ENCODE measurements around the gene AGBL1. TPM values are rescaled to one million over a fixed set of nuclear protein-coding genes. Genes with fewer than 3 reads are reported as not detected.

AGBL1 gene
- total RNA-seq, 3 donors from 2014 or later (not counting 1 experiment from before 2014, with no cell fraction given): not detected

GRCh38 chr15:86689006-86689405 is 609.3 kb downstream of the AGBL1 start:
- Histone ChIP-seq H3K4me3 (ENCODE audit: low read length) (no peak overlapping the region), H3K4me1 (ENCODE audit: control insufficient read depth, insufficient read depth, low read length) (no peaks in the 10 kb centered on the region), H3K9me3 (ENCODE audit: control insufficient read depth, insufficient read depth, low read length) (no peaks in the 10 kb centered on the region), H3K27ac (ENCODE audit: low read length) (no peak overlapping the region), H3K36me3 (ENCODE audit: control insufficient read depth, insufficient read depth, low read length) (no peaks in the 10 kb centered on the region), H3K27me3 (ENCODE audit: control insufficient read depth, insufficient read depth, low read length) (no peaks in the 10 kb centered on the region)
- Mint-ChIP-seq H3K27me3 (ENCODE audit: low read depth in 2 of 2) (peaks cover 0 to 3% of the 10 kb centered on the region in 2 donors), H3K4me3 (no peak overlapping the region), H3K4me1 (no peaks in the 10 kb centered on the region), H3K9me3 (no peaks in the 10 kb centered on the region), H3K36me3 (no peaks in the 10 kb centered on the region), H3K27ac (no peak overlapping the region)
- 89% methylated on average over 2 of the region's 4 CpGs for WGBS (ENCODE audit: insufficient coverage)
- DNase-seq (no peak), ATAC-seq (no peak)
- TF ChIP-seq, protein P1, sequence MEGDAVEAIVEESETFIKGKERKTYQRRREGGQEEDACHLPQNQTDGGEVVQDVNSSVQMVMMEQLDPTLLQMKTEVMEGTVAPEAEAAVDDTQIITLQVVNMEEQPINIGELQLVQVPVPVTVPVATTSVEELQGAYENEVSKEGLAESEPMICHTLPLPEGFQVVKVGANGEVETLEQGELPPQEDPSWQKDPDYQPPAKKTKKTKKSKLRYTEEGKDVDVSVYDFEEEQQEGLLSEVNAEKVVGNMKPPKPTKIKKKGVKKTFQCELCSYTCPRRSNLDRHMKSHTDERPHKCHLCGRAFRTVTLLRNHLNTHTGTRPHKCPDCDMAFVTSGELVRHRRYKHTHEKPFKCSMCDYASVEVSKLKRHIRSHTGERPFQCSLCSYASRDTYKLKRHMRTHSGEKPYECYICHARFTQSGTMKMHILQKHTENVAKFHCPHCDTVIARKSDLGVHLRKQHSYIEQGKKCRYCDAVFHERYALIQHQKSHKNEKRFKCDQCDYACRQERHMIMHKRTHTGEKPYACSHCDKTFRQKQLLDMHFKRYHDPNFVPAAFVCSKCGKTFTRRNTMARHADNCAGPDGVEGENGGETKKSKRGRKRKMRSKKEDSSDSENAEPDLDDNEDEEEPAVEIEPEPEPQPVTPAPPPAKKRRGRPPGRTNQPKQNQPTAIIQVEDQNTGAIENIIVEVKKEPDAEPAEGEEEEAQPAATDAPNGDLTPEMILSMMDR (IDR thresholded peaks at IDR 0.05): no peak
- intact Hi-C loops (cut with micrococcal nuclease): no loop called here

- H3K36me3 Mint-ChIP-seq: no peaks in the 10 kb centered on the region
- no peaks in the 10 kb centered on the region for H3K4me1 ChIP-seq (ENCODE audit: control insufficient read depth, insufficient read depth, low read length)
- DNase-seq (no peak), ATAC-seq (no peak)
- H3K27me3 Mint-ChIP-seq (ENCODE audit: low read depth in 2 of 2): peaks cover 0 to 4% of the 10 kb centered on the region in 2 donors
- H3K4me3 ChIP-seq (ENCODE audit: low read length): no peak overlapping the region
- intact Hi-C loops (cut with micrococcal nuclease): no loop called here
- no peaks in the 10 kb centered on the region for H3K36me3 ChIP-seq (ENCODE audit: control insufficient read depth, insufficient read depth, low read length)
- TF ChIP-seq, protein P1 (IDR thresholded peaks at IDR 0.05): no peak
- no peaks in the 10 kb centered on the region for H3K9me3 Mint-ChIP-seq
- H3K27ac Mint-ChIP-seq: no peak overlapping the region
- no peak overlapping the region for H3K27ac ChIP-seq (ENCODE audit: low read length)
- 91% methylated on average over 1 of the region's 1 CpG for WGBS (ENCODE audit: insufficient coverage)
- no peaks in the 10 kb centered on the region for H3K27me3 ChIP-seq (ENCODE audit: control insufficient read depth, insufficient read depth, low read length)
- H3K4me3 Mint-ChIP-seq: no peak overlapping the region
- no peaks in the 10 kb centered on the region for H3K9me3 ChIP-seq (ENCODE audit: control insufficient read depth, insufficient read depth, low read length)
- no peaks in the 10 kb centered on the region for H3K4me1 Mint-ChIP-seq
These were observed 610.9 kb downstream of the AGBL1 start for GRCh38 chr15:86690566-86690965.

GRCh38 chr15:86691091-86691663 is 611.5 kb downstream of the AGBL1 start:
- no peaks in the 10 kb centered on the region for H3K4me1 Mint-ChIP-seq
- H3K27me3 Mint-ChIP-seq (ENCODE audit: low read depth in 2 of 2): peaks cover 0 to 5% of the 10 kb centered on the region in 2 donors
- no peaks in the 10 kb centered on the region for H3K27me3 ChIP-seq (ENCODE audit: control insufficient read depth, insufficient read depth, low read length)
- peaks cover 0 to under 1% of the 10 kb centered on the region in 2 donors for H3K9me3 Mint-ChIP-seq
- 54% methylated on average over 1 of the region's 2 CpGs for WGBS (ENCODE audit: insufficient coverage)
- no peaks in the 10 kb centered on the region for H3K36me3 ChIP-seq (ENCODE audit: control insufficient read depth, insufficient read depth, low read length)
- no peak overlapping the region for H3K27ac ChIP-seq (ENCODE audit: low read length)
- intact Hi-C loops (cut with micrococcal nuclease): no loop called here
- no peaks in the 10 kb centered on the region for H3K4me1 ChIP-seq (ENCODE audit: control insufficient read depth, insufficient read depth, low read length)
- ATAC-seq (no peak), DNase-seq (no peak)
- no peak overlapping the region for H3K4me3 ChIP-seq (ENCODE audit: low read length)
- no peaks in the 10 kb centered on the region for H3K9me3 ChIP-seq (ENCODE audit: control insufficient read depth, insufficient read depth, low read length)
- no peak overlapping the region for H3K4me3 Mint-ChIP-seq
- no peaks in the 10 kb centered on the region for H3K36me3 Mint-ChIP-seq
- H3K27ac Mint-ChIP-seq: no peak overlapping the region
- TF ChIP-seq, protein P1 (IDR thresholded peaks at IDR 0.05): no peak
